Breast epithelium (tissue), 3 donors: ENCODE measurements around the gene MYO1C.
"Not testable (repeated sequence)": the region's sequence is repeated elsewhere in the genome, so short reads cannot be mapped to it uniquely, and the experiment has no call there.

ENCODE experiments used
- POLR2A ChIP-seq: fragments of 450-650 bp; IDR thresholded peaks from one replicate; pipeline ENCODE4 v1.6.1; 2016; ENCODE audit warnings: antibody characterized with exemption, mild to moderate bottlenecking, moderate library complexity
- TF ChIP-seq, protein P1 (sequence below), 3 donors: fragments of 450-650 bp; IDR thresholded peaks; one replicate each; pipeline ENCODE4 v1.5.1; 2016 to 2017; ENCODE audit warnings: antibody characterized with exemption in 3 of 3, mild to moderate bottlenecking in 3 of 3, moderate library complexity in 3 of 3

- not testable (repeated sequence) for TF ChIP-seq POLR2A
- TF ChIP-seq, protein P1, sequence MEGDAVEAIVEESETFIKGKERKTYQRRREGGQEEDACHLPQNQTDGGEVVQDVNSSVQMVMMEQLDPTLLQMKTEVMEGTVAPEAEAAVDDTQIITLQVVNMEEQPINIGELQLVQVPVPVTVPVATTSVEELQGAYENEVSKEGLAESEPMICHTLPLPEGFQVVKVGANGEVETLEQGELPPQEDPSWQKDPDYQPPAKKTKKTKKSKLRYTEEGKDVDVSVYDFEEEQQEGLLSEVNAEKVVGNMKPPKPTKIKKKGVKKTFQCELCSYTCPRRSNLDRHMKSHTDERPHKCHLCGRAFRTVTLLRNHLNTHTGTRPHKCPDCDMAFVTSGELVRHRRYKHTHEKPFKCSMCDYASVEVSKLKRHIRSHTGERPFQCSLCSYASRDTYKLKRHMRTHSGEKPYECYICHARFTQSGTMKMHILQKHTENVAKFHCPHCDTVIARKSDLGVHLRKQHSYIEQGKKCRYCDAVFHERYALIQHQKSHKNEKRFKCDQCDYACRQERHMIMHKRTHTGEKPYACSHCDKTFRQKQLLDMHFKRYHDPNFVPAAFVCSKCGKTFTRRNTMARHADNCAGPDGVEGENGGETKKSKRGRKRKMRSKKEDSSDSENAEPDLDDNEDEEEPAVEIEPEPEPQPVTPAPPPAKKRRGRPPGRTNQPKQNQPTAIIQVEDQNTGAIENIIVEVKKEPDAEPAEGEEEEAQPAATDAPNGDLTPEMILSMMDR (IDR thresholded peaks at IDR 0.05) = not testable (repeated sequence)
Observed at GRCh38 chr17:1453694-1454093, 38.8 kb downstream of the MYO1C start.
